Measurements from ENCODE around the gene TNS3. TPM values are rescaled to one million over a fixed set of nuclear protein-coding genes. Genes with fewer than 3 reads are reported as not detected.
A peak's percentile ranks its signal among the peaks of the same experiment; 100 is the strongest.

The TNS3 gene
- total RNA-seq, 1 donor from 2014 or later = 426 TPM

DNA sequence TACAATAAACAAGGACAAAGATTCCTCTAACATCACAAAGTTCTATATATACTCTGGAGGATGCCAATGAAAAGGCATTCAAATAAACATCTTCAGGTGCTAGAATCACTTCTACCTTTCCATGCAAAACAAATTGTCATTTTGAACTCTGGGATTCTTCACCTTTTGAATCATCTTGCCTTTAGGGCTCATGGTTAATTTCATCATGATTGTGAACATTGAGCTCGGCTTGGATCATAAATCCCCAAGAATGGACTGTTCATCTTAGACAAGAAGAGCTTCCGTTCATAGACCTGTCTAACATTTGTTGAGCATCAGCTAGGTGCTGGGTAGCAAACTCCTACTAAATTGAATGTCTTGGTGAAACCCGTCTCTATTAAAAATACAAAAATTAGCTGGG lies 212.2 kb downstream of the TNS3 start:
- peak overlapping the region; percentile 79 for H3K27ac Mint-ChIP-seq (ENCODE audit: unreplicated experiment)
- no peak for DNase-seq (ENCODE audit: low spot score)
- no peaks in the 10 kb centered on the region for H3K9me3 Mint-ChIP-seq (ENCODE audit: low read depth)
- H3K4me3 Mint-ChIP-seq (ENCODE audit: unreplicated experiment) = no peak overlapping the region
- no peaks in the 10 kb centered on the region for H3K27me3 Mint-ChIP-seq (ENCODE audit: low read depth)
- peaks cover 64% of the 10 kb centered on the region for H3K4me1 Mint-ChIP-seq (ENCODE audit: low read depth)
- peaks cover 31% of the 10 kb centered on the region for H3K36me3 Mint-ChIP-seq (ENCODE audit: low read depth)
- TF ChIP-seq, protein P1, sequence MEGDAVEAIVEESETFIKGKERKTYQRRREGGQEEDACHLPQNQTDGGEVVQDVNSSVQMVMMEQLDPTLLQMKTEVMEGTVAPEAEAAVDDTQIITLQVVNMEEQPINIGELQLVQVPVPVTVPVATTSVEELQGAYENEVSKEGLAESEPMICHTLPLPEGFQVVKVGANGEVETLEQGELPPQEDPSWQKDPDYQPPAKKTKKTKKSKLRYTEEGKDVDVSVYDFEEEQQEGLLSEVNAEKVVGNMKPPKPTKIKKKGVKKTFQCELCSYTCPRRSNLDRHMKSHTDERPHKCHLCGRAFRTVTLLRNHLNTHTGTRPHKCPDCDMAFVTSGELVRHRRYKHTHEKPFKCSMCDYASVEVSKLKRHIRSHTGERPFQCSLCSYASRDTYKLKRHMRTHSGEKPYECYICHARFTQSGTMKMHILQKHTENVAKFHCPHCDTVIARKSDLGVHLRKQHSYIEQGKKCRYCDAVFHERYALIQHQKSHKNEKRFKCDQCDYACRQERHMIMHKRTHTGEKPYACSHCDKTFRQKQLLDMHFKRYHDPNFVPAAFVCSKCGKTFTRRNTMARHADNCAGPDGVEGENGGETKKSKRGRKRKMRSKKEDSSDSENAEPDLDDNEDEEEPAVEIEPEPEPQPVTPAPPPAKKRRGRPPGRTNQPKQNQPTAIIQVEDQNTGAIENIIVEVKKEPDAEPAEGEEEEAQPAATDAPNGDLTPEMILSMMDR (IDR thresholded peaks at IDR 0.05) = no peak

DNA sequence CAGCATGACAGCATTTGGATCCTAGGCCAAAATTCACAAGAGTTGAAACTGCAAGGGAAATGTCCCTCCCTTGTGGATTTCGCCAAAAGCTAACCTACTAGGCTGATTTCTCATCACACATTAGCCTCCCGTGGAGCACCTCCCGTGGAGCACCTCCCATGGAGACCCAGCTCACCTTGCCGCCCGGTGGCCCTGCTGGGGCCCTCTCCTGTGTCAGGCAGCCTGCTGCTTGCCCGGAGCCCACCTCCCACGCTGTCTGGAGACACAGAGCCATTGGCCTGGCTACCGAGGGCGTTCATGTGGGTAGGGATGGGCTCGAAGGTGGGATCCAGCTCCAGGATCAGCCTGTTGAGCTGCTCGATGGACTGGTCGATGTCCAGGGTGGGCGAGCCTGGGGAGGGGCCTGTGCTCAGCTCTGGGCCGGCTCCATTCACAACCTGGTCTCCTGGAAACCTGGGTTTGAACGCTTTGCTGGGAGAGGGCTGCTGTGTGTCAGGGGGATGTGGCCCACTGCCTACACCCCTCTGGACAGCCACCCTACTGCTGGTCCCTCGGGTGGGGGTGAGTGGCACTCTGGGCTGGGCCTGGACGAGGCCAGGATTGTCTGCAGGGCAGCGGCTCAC lies 213.6 kb downstream of the TNS3 start:
- H3K4me1 Mint-ChIP-seq (ENCODE audit: low read depth) = peaks cover 50% of the 10 kb centered on the region
- no peak for DNase-seq (ENCODE audit: low spot score)
- H3K9me3 Mint-ChIP-seq (ENCODE audit: low read depth) = no peaks in the 10 kb centered on the region
- H3K36me3 Mint-ChIP-seq (ENCODE audit: low read depth) = peaks cover 29% of the 10 kb centered on the region
- H3K27ac Mint-ChIP-seq (ENCODE audit: unreplicated experiment) = no peak overlapping the region
- TF ChIP-seq, protein P1 (IDR thresholded peaks at IDR 0.05) = no peak
- no peak overlapping the region for H3K4me3 Mint-ChIP-seq (ENCODE audit: unreplicated experiment)
- H3K27me3 Mint-ChIP-seq (ENCODE audit: low read depth) = no peaks in the 10 kb centered on the region

DNA sequence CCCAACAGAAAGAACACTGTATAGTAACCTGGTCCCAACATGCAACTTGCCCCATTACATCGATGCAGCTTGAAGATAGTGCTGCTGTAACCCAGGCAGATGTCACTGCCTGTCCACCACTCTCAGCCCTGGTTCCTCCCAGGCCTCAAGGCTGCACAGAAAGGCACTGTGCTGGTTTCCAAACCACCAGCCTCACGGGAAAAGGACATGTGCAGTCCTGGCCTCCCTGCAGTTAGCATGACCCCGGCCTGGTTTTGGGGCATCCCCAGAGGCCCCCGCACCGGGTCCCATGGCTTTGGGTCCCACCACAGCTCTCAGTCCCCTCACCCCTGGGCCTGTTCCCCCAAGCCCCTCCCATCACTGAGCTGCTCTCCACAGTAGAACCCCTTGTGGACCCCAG lies 214.5 kb downstream of the TNS3 start:
- Mint-ChIP-seq H3K4me3 (ENCODE audit: unreplicated experiment) (no peak overlapping the region), H3K4me1 (ENCODE audit: low read depth) (peaks cover 41% of the 10 kb centered on the region), H3K27ac (ENCODE audit: unreplicated experiment) (peak overlapping the region; percentile 66), H3K27me3 (ENCODE audit: low read depth) (no peaks in the 10 kb centered on the region), H3K36me3 (ENCODE audit: low read depth) (peaks cover 29% of the 10 kb centered on the region), H3K9me3 (ENCODE audit: low read depth) (no peaks in the 10 kb centered on the region)
- DNase-seq (ENCODE audit: low spot score) = no peak
- TF ChIP-seq, protein P1 (IDR thresholded peaks at IDR 0.05) = no peak

DNA sequence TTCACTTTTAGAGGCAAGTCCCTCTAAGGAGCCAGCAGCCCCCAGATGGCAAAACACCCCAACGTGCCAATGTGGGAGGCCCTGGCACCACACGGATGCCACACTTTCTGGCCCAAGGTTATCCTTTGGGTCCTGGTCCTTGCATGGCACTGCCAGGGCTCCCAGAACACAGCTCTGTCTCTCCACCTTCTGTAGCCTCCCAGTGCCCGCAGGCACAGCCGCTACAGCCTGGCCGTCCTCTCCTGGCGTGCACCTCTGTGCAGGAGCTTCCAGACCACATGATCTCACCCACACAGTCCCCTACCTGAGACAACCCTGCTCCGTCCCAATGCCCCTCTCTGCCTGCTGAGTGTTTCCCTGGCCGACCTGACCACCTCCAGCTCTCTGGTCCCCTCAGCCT lies 215.0 kb downstream of the TNS3 start:
- Mint-ChIP-seq H3K4me3 (ENCODE audit: unreplicated experiment) (no peak overlapping the region), H3K9me3 (ENCODE audit: low read depth) (no peaks in the 10 kb centered on the region), H3K4me1 (ENCODE audit: low read depth) (peaks cover 37% of the 10 kb centered on the region), H3K27me3 (ENCODE audit: low read depth) (no peaks in the 10 kb centered on the region), H3K36me3 (ENCODE audit: low read depth) (peaks cover 29% of the 10 kb centered on the region), H3K27ac (ENCODE audit: unreplicated experiment) (peak overlapping the region; percentile 42)
- TF ChIP-seq, protein P1 (IDR thresholded peaks at IDR 0.05) = no peak
- DNase-seq (ENCODE audit: low spot score) = no peak

DNA sequence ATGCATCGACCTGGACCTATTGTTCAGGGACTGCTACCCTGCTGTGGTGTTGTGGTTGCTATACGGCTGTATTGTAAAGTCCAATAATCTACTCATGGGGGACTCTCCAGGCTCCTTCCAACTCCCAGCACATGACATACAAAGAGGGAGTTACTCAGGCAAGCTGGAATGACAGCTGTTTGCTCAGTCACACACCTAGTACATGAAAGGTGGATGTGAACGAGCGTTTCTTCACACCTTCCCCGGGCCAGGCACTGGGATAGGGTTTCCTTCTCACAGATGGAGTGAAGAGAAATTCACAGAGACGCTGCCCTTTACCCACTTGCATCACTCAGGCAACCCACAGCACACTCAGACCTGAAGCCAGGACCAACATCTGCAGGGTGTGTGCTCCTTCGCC lies 215.7 kb downstream of the TNS3 start:
- Mint-ChIP-seq H3K36me3 (ENCODE audit: low read depth) (peaks cover 29% of the 10 kb centered on the region), H3K27ac (ENCODE audit: unreplicated experiment) (no peak overlapping the region)
- TF ChIP-seq, protein P1 (IDR thresholded peaks at IDR 0.05) = no peak

More for the DNA sequence above, 215.7 kb downstream of the TNS3 start:
- no peak overlapping the region for H3K4me3 Mint-ChIP-seq (ENCODE audit: unreplicated experiment)
- H3K9me3 Mint-ChIP-seq (ENCODE audit: low read depth) = no peaks in the 10 kb centered on the region
- H3K27me3 Mint-ChIP-seq (ENCODE audit: low read depth) = no peaks in the 10 kb centered on the region
- no peak for DNase-seq (ENCODE audit: low spot score)
- peaks cover 29% of the 10 kb centered on the region for H3K4me1 Mint-ChIP-seq (ENCODE audit: low read depth)

Measured in chondrocyte (in vitro differentiated cells).